Fibroblast of skin of back (primary cell): ENCODE measurements around the gene ZBTB8A.
"Not testable (repeated sequence)": the region's sequence is repeated elsewhere in the genome, so short reads cannot be mapped to it uniquely, and the experiment has no call there.

Experiments used
- DNase-seq: peaks from one replicate; pipeline ENCODE4 v3.0.0-alpha.2; 2013

The ZBTB8A gene

DNA sequence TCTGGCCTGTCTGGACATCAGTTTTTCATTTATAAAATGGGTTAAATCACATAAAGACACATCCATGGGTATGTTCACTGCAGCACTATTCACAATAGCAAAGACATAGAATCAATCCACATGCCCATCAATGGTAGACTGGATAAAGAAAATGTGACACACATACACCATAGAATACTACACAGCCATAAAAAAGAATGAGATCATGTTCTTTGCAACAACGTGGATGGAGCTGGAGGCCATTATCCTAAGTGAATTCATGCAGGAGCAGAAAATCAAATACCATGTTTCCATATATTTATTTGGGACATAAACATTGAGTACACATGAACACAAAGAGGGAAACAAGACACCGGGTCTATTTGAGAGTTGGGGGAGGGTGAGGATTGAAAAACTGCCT, 83.0 kb downstream of the ZBTB8A start:
- no peak for DNase-seq

DNA sequence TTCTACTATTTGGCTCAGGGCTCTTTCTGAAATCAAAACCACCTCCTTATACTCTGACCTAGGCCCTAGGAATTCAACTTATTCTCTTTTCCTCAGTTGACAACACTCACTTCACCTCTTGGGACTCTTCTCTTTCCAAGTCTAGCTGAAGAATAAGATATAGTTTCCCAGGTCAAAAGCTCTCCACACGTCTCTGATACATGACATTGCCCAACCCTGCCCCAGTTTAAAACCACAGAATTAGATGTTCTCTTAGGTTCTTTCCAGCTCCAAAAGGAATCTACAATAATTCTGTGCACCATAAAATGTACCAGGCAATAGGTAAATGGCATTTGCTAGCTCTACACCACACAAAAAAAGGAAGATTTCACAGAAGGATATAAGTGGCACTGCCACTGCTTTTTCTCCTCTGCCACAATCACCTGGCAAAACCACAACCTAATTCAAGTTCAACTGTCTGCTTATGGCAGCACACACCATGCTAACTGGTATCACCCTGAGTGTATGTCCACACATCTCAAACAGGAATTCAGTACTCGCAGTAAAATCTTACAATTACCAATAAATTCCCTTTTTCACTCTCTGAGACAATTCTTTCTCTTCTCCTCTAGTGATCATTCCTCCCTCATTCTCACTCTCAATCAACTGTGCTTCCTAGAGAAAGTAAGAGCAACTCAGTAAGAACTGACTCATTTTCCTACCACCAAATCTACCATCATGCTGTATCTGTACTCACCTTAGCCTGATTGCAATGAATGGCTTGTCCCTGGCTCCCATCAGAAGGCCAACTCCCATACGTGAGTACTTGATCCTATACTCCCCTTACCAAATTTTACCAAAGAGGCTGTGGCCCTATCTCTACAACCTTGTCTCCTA, 83.8 kb downstream of the ZBTB8A start:
- DNase-seq: no peak

DNA sequence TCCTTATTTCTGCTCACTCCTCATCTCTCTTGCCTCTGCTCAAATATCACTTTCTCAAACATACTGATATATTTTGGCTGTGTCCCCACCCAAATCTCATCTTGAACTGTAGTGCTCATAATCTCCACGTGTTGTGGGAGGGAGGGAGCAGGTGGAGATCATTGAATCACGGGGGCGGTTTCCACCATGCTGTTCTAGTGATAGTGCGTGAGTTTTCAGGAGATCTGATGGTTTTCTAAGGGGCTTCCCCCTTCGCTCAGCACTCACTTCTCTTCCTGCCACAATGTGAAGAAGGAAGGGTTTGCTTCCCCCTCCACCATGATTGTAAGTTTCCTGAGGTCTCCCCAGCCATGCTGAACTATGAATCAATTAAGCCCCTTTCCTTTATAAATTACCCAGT, 84.5 kb downstream of the ZBTB8A start:
- no peak for DNase-seq

DNA sequence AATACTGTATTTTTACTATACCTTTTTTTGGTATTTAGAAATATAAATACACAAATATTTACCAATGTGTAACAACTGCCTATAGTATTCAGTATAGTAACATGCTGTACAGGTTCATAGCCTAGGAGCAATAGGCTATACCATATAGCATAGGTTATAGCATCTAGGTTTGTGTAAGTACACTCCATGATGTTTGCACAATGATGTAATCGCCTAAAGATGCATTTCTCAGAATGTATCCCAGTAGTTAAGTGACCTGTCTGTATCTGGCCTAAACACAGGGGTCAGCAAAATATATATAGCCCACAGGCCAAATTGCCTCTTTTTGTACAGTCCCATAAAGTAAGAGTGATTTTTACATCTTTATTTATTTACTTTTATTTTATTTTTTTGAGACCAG, 86.9 kb downstream of the ZBTB8A start:
- no peak for DNase-seq

DNA sequence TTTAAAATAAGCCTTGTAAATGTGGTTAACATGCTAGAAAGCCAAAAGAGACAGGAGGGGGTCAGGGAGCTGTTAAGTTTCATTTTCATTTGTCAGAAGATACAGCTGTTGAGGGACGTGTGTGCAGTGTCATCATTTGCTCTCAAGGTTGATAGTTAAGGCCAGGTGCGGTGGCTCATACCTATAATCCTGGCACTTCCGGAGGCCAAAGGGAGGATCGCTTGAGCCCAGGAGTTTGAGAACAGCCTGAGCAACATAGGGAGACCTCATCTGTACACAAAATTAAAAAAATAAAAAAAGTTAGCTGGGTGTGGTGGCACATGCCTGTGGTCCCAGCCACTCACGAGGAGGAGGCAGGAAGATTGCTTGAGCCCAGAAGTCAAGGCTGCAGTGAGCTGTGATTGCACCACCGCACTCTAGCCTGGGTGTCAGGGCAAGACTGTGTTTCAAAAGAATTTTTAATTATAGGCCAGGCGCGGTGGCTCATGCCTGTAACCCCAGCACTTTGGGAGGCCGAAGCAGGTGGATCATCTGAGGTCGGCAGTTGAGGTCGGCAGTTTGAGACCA, 88.5 kb downstream of the ZBTB8A start:
- DNase-seq: no peak

DNA sequence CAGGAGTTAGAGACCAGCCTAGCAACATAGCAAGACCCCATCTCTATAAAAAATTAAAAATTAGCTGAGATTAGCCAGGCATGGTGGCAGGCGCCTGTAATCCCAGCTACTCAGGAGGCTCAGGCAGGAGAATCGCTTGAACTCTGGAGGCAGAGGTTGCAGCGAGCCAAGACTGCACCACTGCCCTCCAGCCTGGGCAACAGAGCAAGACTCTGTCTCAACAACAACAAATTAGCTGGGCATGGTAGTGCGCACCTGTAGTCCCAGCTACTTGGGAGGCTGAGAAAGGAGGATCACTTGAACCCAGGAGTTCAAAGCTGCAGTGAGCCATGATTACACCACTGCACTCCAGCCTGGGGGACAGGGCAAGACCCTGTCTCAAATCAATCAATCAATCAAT, 90.9 kb downstream of the ZBTB8A start:
- not testable (repeated sequence) for DNase-seq

DNA sequence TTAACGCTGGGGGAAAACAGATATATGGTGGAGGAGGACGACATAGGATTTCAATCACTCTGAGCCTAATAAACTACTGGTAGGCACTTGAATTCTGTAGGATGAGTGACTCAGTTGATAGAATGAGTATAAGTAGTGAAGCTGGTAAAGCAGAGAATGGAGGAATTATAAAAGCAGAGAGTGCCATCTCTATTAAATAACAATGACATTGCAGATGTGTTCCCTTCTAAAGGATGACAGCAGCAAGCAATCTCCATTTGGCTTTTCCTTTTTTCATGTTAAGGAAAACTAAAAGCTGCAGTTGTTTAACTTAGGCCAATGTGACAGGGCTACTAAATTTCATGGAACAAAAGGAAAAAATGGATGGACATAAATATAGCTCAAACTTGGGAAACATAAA, 93.6 kb downstream of the ZBTB8A start:
- DNase-seq: no peak

DNA sequence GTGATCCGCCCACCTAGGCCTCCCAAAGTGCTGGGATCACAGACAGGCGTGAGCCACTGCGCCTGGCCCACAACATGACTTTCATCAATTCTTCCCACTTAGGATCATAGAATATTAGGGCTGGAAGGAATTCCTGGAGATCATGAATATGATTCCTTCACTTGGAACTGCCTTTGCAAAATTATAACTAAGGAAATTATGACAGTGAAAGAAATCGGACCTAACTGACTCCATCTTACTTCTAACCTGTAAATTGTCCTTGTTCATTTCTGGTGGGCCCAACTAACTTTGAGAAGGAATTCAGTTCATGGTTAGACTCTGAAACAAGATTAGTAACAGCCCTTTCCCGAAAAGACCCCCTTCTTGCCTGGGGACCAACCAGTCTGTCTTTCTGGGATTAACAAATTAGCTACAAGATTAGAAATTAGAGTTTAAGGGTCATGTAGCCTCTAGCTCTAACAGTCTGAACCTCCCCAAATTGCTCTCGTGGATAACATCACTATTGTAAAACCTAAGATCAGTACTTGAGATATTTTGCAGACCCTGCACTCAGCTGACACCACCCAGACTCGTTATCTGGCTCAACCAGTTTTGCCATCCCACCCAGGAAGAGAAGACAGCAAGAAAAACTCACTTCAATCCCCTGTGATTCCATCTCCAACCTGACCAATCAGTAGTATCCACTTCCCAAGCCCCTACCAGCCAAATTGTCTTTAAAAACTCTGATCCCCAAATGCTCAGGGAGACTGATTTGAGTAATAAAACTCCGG, 96.5 kb downstream of the ZBTB8A start:
- no peak for DNase-seq

DNA sequence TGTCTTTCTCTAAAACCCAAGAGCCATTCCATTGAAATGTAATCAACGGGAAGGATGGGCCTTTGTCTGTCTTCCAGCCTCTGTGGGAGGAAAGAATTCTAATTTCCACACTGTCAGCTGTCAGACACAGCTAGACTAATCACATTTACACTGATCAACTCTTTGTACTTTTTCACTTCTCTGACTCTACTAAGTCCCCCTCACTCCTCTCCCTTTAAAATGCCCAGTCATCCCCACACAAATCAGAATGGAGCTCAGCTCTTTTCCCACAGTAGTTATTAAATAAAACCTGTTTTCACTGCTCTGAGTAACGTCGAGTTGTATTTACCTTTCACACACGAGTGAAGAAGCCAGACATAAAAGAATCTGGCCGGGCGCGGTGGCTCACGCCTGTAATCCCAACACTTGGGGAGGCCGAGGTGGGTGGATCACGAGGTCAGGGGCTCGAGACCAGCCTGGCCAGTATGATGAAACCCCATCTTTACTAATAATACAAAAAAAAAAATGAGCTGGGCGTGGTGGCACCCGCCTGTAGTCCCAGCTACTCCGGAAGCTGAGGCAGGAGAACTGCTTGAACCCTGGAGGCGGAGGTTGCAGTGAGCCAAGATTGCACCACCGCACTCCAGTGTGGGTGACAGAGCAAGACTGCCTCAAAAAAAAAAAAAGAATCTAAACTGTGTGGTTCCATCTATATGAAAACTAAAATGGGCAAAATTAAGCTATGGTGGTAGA, 97.9 kb downstream of the ZBTB8A start:
- DNase-seq: no peak

DNA sequence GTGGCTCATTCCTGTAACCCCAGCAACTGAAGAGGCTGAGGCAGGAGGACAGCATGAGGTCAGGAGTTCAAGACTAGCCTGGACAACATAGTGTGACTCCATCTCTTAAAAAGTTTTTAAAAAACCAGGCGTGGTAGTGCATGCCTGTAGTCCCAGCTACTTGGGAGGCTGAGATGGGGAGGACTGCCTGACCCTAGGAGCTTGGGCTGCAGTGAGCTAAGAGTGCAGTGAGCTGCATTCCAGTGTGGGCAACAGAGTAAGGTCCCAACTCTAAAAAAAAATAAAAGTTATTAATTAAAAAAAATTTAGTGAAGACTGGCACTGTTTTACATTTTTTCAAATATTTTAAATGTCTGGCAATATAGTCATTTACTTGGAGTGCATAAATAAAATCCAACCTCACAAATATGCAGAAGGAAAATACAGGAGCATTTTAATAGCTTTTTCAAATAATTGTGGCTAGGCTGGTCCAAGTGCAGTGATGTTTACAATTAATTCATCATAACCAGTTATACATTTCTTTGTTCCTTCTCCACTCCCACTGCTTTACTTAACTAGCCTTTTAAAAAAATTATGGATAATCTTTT, 100.4 kb downstream of the ZBTB8A start:
- DNase-seq: peak; percentile 86

DNA sequence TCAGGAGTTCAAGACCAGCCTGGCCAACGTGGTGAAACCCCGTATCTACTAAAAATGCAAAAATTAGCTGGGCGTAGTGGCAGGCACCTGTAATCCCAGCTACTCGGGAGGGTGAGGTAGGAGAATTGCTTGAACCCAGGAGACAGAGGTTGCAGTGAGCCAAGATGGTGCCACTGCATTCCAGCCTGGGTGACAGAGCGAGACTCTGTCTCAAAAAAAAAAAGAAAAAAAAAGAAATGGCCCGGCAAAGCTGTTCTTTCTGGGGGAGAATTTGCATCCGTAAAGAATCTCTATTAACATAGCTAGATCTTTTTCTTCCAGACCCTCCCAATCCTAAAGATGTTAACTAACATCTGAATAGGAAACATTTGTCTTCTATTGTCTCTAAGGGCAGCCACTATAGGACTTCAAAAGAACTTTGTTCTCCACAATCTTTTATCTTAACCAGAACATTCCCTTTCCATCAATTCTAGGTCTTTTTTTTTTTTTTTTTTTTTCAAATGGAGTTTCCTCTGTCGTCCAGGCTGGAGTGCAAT, 103.1 kb downstream of the ZBTB8A start:
- DNase-seq: not testable (repeated sequence)

DNA sequence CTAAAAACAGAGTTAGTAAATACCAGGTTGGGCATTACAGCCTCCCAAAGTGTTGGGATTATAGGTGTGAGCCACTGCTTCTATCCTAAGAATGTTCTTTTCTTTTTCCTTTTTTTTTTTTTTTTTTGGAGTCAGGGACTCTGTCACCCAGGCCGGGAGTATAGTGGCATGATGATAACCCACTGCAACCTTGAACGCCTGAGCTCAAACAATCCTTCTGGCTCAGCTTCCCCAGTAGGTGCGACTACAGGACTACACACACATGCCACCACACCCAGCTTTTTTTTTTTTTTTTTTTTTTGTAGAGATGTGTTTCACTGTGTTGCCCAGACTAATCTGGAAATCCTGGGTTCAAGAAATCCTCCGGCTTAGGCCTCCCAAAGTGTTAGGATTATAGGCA, 105.2 kb downstream of the ZBTB8A start:
- DNase-seq: no peak

DNA sequence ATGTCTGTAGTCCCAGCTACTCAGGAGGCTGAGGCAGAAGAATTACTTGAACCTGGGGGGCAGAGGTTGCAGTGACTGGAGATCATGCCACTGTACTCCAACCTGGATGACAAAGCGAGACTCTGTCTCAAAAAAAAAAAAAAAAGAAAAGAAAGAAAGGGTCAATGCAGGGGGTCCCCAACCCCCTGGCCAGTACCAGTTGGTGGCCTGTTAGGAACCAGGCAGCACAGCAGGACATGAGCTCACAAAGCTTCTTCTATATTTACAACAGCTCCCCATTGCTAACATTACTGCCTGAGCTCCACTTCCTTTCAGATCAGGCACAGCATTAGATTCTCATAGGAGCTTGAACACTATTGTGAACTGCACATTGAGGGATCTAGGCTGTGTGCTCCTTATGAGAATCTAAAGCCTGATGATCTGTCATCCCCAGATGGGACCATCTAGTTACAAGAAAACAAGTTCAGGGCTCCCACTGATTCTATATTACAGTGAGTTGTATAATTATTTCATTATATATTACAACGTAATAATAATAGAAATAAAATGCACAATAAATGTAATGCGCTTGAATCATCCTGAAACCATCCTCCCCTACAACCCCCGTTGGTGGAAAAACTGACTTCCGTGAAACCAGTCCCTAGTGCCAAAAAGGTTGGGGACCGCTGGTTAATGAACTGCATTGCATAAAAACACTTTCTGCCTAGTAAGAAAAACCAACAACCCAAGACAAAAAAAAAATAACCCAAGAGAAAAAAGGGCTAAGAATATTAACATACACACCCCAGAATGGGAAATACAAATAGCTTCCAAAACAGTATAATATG, 108.3 kb downstream of the ZBTB8A start:
- DNase-seq: peak; percentile 4

DNA sequence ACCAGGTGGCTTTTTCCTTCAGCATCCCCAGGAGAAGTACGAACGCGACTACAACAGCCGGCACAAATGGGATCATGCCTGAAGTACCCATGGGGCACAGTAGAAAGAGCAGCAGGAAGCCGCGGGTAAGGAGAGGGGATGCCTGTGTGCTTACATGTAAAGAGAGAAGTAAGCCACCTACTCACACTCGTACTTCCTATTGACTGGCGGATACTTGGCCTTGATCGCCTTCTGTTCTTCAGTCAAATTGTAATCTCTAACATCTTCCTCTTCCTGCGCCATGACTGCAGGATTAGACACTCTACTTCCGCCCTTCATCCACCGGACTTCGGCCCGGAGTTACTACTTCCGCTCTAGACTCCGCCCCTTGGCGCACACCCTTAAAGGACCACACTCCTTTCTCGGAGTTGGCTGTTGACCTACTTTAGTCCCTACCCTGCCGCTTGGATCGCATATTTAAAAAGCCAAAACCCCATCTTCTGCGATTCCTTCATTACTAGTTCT, 111.1 kb downstream of the ZBTB8A start, which contains the start of gene ZBTB8OS:
TSS of gene ZBTB8OS (minus strand) at position 303 of the 504 bp plus-strand sequence. CDS start at position 282, 21 bp downstream.
- DNase-seq: peak; percentile 94

DNA sequence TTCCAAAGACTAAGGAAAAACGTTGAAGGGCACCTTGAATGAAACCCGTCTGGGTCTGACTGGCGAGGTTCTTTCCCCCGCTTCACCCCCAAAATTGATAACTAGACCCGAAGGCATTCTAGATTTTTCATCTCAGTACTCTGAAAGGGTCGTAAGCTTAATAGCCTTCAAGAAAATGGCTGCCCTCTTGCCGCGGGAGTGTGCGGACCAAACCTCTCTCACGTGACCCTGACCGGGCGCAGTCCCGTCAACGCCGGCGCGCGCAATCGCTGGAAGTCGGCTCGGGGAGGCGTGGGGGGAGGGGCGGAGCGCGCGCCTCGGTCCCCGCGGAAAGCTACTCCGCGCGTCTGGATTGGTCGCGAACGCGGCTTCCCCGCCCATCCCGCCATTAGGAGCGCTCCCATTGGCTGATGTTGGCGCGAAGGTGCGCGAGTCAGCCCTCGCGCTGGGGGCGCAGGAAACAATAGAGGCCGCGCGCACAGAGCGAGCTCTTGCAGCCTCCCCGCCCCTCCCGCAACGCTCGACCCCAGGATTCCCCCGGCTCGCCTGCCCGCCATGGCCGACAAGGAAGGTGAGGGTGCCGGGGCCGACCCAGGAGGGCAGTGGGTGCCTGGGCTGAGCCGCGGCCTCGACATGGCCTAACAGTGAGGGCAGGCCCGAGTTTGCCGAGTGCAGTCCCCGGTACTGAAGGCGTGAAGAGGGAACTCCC, 111.7 kb downstream of the ZBTB8A start, which contains the start of gene RBBP4:
TSS of gene RBBP4 (plus strand) at position 457 of the 709 bp plus-strand sequence. CDS start at position 556, 99 bp downstream.
- peak; percentile 97 for DNase-seq

DNA sequence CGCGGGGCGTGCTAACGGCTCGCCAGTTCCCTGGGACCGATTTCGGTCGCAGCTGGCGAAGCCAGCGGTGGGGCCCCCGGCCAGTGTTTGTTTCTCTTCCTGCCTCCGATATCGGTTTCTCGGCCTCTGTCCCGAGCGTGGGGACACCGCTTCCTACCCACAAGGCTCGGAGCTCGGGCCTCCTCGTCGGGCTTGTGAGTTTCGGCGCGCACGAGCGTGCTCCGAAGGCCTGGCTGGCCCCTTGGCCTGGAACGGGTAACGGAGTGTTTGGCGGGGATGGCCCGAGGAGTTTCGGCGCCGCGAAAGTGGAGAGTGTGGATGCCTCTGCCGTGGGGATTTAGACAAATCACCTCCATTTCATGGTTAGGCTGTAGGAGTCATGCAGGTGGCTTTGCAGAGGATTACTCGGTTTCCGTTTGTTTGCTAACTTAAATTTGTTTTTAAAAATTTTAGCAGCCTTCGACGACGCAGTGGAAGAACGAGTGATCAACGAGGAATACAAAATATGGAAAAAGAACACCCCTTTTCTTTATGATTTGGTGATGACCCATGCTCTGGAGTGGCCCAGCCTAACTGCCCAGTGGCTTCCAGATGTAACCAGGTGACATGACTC, 112.3 kb downstream of the ZBTB8A start:
- DNase-seq: no peak

DNA sequence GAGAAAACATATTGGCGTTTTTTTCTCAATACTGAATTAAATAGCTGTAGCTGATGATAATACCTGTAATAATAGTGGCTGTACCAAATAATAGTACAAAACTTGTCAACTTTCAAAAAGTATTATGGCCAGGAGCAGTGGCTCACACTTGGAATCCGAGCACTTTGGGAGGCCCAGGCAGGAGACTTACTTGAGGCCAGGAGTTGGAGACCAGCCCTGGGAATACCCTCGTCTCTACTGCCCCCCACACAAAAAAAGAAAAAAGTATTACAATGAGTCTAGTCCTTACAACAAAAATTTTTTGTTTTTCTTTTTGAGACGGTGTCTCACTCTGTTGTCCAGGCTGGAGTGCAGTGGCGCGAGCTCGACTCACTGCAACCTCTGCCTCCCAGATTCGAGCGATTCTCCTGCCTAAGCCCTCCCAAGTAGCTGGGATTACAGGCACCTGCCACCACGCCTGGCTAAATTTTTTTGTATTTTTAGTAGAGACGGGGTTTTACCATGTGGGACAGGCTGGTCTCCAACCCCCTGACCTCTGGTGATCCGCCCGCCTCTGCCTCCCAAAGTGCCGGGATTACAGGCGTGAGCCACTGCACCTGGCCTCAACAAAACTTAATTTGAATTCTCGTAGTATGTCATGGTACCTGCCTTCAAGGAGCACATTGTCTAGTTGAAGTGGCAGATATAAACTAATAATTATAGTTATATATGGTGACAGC, 113.2 kb downstream of the ZBTB8A start:
- no peak for DNase-seq
